SJCRH30 (cell line): ENCODE data around the gene ADH4. TPM values are rescaled to one million over a fixed set of nuclear protein-coding genes. Genes with fewer than 3 reads are reported as not detected.

Source experiments
- DNase-seq, 2 experiments: peaks; one replicate each; pipeline ENCODE4 v3.0.0-alpha.2; 2015 to 2020
- H3K27ac ChIP-seq: fragments of 250-450 bp; sonication (Bioruptor Pico); 2 replicates; pipeline ENCODE4 v1.5.1; 2020; ENCODE audit warnings: mild to moderate bottlenecking, moderate library complexity
- H3K27me3 ChIP-seq: fragments of 250-450 bp; sonication (Bioruptor Pico); 2 replicates; pipeline ENCODE4 v1.5.1; 2020; ENCODE audit warnings: mild to moderate bottlenecking, moderate library complexity
- H3K36me3 ChIP-seq: fragments of 250-450 bp; sonication (Bioruptor Pico); 2 replicates; pipeline ENCODE4 v1.5.1; 2020; ENCODE audit warnings: mild to moderate bottlenecking, moderate library complexity
- H3K4me1 ChIP-seq: fragments of 250-450 bp; sonication (Bioruptor Pico); 2 replicates; pipeline ENCODE4 v1.5.1; 2020; ENCODE audit warnings: mild to moderate bottlenecking, moderate library complexity
- H3K4me3 ChIP-seq: fragments of 250-450 bp; sonication (Bioruptor Pico); 2 replicates; pipeline ENCODE4 v1.5.1; 2020; ENCODE audit warnings: mild to moderate bottlenecking, moderate library complexity
- H3K9me3 ChIP-seq: fragments of 250-450 bp; sonication (Bioruptor Pico); replicated peaks from 2 replicates; pipeline ENCODE4 v1.5.1; 2020; ENCODE audit warnings: mild to moderate bottlenecking, moderate library complexity
- total RNA-seq: library from RNA; depleted of rRNA; stranded (reverse); fragments of >200 nt; shearing (Covaris generic); gene quantifications from 2 replicates; pipeline ENCODE4 v1.2.3, GENCODE V29; 2014; rRNA removed

Gene ADH4
- total RNA-seq, 1 experiment from 2014 or later = not detected

DNA sequence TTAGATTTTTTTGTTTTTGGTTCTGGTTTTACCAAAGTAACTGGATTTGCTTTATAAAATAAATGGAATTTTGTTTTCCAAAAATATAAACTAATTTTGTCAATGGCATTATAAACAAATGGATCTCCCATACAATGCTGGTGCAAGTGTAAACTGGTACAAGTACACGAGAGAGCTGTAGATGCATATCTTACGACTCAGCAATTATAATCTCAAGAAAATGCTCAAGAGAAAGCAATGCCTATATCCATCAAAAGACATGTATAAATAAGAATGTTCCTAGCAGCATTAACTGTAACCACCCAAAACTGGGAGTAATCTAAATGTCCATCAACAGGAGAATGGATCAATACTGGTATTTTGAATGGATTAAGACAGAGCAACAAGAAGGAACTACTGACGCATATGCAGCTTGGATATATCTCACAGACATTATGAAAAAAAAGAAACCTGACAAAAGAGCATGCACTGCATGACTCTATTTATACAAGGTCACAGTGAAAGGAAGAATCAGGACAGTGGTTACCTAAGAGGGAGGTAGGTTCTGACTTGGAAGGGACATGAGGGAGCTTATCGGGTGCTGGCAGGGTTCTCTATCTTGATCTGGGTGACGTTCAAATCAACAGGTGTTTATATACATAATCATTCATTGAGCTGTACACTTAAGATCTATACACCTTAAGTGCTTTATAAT, 65.0 kb downstream of the ADH4 start:
- no peak overlapping the region for H3K27ac ChIP-seq

DNA sequence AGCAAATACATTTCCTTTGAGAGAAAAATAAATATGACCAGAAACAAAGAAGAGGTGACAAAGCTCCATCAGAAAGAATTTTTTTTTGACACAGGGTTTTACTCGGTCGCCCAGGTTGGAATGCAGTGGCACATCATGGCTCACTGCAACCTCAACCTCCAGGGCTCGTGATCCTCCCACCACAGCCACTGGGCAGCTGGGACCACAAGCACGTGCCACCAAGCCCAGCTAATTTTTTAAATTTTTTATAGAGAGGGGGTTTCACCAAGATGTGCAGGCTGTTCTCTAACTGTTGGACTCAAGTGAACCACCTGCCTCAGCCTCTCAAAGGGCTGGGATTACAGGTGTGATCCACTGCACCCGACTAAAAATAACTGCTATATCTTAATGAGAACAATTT, 65.8 kb downstream of the ADH4 start:
- no peak overlapping the region for H3K4me3 ChIP-seq
- H3K27me3 ChIP-seq = no peaks in the 10 kb centered on the region
- no peak for DNase-seq
- no peak overlapping the region for H3K27ac ChIP-seq
- H3K36me3 ChIP-seq = peaks cover 54% of the 10 kb centered on the region
- H3K9me3 ChIP-seq = no peaks in the 10 kb centered on the region
- no peaks in the 10 kb centered on the region for H3K4me1 ChIP-seq

More for the DNA sequence above, 65.0 kb downstream of the ADH4 start:
- Histone ChIP-seq H3K27me3 (no peaks in the 10 kb centered on the region), H3K9me3 (no peaks in the 10 kb centered on the region), H3K4me1 (no peaks in the 10 kb centered on the region), H3K4me3 (no peak overlapping the region), H3K36me3 (peaks cover 58% of the 10 kb centered on the region)
- no peak for DNase-seq

DNA sequence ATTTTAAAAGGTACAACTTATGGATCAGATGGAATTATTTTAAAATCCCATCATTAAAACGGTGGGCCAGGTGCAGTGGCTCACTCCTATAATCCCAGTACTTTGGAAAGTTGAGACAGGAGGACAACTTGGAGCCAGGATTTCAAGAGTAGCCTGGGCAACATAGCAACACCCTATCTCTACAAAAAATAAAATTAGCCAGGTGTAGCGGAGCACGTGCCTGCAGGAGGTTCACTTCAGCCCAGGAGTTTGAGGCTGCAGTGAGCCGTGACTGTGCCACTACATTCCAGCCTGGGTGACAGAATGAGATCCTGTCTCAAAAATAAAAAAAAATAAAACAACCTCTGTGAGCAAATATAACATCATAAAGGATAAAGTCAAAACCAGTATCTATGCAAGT, 66.9 kb downstream of the ADH4 start:
- Histone ChIP-seq H3K27ac (no peak overlapping the region), H3K4me3 (no peak overlapping the region), H3K27me3 (no peaks in the 10 kb centered on the region), H3K4me1 (no peaks in the 10 kb centered on the region), H3K9me3 (no peaks in the 10 kb centered on the region), H3K36me3 (peaks cover 52% of the 10 kb centered on the region)
- no peak for DNase-seq

DNA sequence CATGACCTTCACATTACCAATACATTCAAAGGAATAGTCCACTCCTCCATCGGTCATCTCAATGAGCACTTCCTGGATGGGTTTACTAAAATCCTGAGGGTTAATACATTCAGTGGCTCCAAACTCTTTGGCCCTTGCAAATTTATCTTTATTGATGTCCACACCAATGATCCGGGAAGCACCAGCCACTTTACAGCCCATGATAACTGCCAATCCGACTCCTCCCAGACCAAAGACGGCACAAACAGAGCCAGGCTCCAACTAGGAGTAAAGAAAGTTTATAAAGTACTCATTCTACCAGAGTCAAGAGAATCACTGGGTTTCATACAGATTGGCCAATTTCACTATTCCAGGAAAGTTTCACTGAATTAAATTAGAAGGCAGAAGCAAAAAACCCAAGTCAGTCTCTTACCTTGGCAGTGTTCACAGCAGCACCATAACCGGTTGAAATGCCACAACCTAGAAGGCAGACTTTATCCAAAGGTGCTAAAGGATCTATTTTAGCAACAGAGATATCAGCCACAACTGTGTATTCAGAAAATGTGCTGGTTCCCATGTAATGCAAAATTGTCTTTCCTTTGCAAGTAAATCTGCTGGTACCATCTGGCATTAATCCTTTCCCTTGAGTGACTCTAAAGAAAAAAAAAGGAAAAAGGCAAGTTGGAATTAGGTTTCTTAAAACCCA, 67.7 kb downstream of the ADH4 start:
- DNase-seq = no peak
- no peaks in the 10 kb centered on the region for H3K9me3 ChIP-seq
- peaks cover 51% of the 10 kb centered on the region for H3K36me3 ChIP-seq
- no peaks in the 10 kb centered on the region for H3K27me3 ChIP-seq
- H3K4me1 ChIP-seq = no peaks in the 10 kb centered on the region
- H3K4me3 ChIP-seq = no peak overlapping the region
- no peak overlapping the region for H3K27ac ChIP-seq

DNA sequence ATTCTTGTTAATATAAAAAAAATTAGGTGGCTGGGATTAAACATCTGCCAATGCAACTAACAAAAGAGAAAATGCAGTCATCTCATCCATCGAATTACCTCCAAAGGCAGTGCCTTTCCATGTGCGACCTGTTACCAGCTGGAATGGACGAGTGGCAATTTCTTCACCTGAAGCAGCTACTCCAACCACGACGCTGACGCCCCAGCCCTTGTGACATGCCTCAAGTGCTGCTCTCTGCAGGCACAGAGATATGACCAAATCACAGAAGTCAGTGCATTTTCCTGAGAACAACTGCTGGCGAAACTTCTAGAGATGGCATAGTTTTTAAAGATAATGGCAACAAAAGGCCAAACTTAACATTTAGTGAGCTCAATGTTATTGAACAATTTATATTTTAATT, 69.3 kb downstream of the ADH4 start:
- H3K36me3 ChIP-seq = peaks cover 38% of the 10 kb centered on the region
- no peaks in the 10 kb centered on the region for H3K27me3 ChIP-seq
- no peaks in the 10 kb centered on the region for H3K4me1 ChIP-seq
- H3K27ac ChIP-seq = no peak overlapping the region
- no peak for DNase-seq
- no peak overlapping the region for H3K4me3 ChIP-seq
- no peaks in the 10 kb centered on the region for H3K9me3 ChIP-seq

Other genes starting within 250 kb of the ADH4 start
- 191 and 202 TPM in 2 replicates for gene EIF4E, start 215.2 kb downstream of the ADH4 start, total RNA-seq
- 78.0 and 88.5 TPM in 2 replicates for gene METAP1, start 148.6 kb downstream of the ADH4 start, total RNA-seq
- gene ADH5, start 55.5 kb downstream of the ADH4 start, total RNA-seq = 91.7 and 93.2 TPM in 2 replicates
- gene ADH6, start 74.9 kb upstream of the ADH4 start, total RNA-seq = not detected in 2 replicates
- gene ADH1A, start 146.7 kb upstream of the ADH4 start, total RNA-seq = not detected in 2 replicates
- gene ADH1B, start 177.1 kb upstream of the ADH4 start, total RNA-seq = not detected in 2 replicates
- not detected in 2 replicates for gene ADH1C, start 208.4 kb upstream of the ADH4 start, total RNA-seq